GM19043 (cell line): ENCODE data around the gene DOCK10.

Source experiments
- ATAC-seq: cut with Tn5 transposase; IDR thresholded peaks from one replicate; pipeline ENCODE4 v1.9.1; 2021; ENCODE audit warnings: low read depth; ENCODE audit not compliant: unreplicated experiment

The DOCK10 gene

DNA sequence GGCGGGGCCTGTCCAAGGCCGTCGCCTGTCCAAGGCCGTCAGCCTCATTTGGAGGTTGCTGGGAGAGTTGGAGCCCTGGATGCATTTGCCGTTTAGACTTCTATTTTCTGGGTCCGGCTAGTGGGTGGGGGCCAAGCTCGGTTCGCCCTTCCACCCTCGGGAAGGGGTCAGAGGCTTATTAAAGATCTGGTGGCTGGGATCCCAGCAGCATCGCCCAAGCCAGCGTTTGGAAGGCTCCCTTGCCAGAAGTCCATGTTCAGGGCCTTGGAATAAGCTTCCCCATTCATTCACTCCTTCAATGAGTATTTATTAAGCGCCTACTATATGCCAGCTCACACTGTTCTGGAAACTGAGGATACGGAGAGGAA is 516 bp upstream of the DOCK10 start:
- ATAC-seq: no peak

GRCh38 chr2:225041207-225041850 is 939 bp downstream of the DOCK10 start:
- peak; percentile 58 for ATAC-seq

DNA sequence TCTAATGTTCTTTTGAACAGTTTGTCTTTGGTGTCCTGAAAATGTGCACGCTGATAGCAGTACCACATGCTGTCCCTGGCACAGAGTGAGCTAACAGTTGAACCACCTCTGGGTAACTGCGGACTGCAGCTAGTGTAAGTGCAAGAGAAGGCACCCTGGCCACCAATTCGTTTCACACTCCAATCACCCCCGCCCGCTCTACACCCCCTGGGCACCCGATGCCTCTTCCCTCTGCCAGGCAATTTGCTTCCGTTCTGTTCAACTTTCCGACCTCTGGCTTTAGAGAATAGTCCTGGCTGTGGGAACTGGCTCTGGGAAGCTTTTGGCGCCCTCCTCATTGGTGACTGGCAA is 1.4 kb downstream of the DOCK10 start:
- peak; percentile 14 for ATAC-seq

DNA sequence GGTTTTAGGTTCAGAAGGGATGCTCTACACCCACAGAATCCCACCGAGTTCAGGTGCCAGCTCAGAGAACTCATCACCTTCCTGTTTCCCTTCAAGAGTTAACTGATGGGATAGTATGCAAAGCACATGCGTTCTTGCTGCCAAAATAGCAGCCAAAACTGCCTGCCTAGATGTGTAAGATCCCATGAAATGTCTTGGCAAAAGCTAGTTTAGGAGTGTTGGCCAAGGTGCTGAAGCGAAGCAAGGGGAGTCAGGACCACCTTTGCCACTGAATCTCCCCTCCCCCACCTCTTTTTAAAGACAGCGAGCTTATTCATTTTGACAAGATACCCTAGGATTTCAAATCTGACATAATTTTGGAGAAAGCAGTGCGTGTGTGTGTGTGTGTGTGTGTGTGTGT is 2.1 kb downstream of the DOCK10 start:
- no peak for ATAC-seq

- ATAC-seq: no peak
Observed at GRCh38 chr2:225038231-225038523, 4.1 kb downstream of the DOCK10 start.

DNA sequence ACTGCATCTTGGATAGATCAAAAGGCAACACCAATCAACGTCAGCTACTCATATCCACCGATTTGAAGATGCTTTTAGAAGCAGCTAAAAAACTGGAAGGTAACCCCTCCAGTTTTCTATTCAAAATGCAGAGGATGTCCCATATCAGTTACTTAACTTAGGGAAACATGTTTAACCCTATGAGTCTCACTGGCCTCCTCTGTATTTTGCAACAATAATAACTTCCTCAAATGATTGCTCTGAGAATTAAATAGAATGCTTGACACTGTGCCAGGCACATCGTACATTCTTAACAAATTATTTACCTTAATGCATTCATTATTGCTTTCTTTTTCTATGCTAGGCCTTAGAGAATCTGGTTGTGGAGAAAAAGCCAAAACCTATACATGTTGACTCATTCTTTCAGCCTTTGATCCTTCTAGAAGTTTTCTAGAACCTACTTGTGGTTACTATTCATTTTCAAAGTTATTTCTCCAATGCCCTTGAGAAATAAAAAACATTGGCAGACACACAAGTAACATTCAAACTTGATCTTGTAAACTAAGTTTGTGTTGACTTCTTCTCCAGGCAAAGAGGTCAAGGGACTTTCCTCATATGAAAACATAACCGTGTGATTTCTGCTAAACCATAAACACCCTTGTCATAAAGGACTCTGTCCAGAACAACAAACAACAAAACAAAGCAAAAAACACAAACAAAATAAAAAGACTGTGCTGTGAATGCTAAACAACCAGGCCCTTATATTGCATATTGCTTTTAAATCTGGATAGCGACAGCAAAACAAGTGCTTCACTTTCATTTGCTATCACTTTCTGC is 4.6 kb downstream of the DOCK10 start:
- ATAC-seq: no peak

DNA sequence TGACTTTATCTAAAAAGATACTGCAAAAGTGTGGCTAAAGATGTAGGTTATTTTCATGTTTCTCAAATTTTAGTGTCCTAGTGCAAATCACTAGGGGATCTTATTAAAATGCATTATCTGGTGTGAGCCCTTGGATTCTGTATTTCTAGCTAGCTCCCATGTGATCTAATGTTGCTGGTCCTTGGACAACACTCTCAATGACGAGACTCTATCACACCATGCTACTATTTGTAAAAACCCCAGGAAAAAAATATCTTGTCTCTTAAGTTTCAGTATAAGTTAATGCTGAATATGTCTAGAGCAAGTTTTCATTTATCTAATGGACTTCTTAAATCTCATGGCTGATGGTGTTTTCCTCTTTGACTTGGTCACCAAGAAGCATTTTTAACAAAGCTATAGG is 5.8 kb downstream of the DOCK10 start:
- no peak for ATAC-seq

- ATAC-seq: no peak
Observed at GRCh38 chr2:225033440-225034318, 8.6 kb downstream of the DOCK10 start.

GRCh38 chr2:225032246-225032645 is 10.0 kb downstream of the DOCK10 start:
- ATAC-seq: no peak

GRCh38 chr2:225031599-225031998 is 10.7 kb downstream of the DOCK10 start:
- peak; percentile 52 for ATAC-seq

DNA sequence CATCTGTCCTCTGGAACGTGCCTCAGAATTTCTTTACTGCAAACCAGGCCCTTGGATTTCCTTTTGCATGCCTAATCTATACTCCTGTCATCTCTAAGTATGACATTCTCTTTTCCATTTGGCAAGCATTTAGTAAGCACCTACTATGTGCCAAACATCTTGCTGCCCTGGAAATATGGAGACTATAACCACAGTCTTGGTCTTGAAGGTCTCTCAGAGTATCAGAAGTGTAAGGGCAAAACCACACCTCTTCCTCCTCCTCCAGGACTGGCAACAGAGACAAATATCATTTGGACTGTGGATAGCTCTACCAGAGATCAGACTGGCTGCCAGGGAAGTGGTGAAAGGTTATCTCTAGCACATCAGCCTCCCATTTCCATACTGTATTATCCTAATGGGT is 11.4 kb downstream of the DOCK10 start:
- ATAC-seq: no peak

DNA sequence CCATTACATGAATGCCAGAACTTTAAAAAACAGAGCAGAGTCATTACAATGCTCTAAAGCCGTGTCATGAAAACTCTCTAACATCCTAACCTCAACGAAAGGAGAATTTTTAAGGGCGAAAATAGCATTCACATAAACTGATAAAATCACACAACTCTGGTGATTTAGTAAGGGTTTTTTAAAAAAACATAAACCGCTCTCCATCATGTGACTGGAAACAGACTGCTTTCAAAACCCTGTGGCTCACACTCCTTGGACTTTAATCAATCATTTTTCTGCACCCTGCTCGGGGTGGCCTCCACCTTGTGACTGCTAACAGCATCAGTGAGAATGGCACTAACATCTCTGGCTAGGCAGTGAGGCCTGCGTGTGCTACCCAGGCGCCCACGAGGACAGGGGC is 12.1 kb downstream of the DOCK10 start:
- ATAC-seq: no peak

DNA sequence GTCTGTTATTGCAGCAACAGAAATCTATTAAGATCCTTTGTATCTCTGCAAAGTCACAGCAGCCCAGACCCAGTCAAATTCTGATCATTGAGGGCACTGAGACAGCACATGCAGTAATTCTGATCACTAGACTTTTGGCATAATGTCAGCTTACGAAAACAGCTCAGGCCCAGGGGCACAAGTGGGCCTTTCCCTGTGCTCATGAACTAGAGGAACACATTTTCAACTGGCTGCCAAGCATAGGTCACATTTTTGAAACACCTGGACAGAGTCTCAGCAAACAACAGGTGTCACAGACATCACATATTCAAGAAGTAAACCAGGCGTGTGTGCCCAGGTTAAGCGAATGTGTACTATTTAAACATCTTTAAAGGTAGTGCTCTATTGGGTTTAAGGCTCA is 13.7 kb downstream of the DOCK10 start:
- ATAC-seq: no peak

DNA sequence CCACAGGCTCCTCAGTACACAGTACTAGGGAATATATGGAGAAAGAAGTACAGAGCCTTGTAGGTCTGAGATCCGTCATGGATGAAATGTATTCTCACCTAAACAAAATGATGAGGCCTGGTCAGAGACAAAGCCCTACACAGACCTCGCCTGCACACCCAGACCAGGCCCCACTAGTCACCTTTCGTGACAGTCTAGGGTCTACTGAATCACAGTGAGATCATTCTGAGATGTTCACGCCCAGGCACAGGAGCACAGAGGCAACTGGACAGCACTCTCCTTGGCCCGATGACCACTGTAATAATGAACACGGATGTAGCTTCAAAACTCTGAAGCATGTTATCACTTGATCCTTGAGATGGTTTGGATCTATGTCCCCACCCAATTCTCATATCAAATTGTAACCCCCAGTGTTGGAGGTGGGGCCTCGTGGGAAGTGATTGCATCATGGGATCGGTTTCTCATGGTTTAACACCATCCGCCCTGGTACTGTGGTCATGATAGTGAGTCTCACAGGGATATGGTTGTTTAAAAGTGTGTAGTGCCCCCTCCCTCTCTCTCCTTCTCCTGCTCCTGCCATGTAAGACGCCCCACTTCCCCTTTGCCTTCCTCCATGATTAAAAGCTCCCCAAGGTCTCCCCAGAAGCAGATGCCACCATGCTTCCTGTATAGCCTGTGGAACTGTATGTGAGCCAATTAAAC is 15.1 kb downstream of the DOCK10 start:
- ATAC-seq: no peak

DNA sequence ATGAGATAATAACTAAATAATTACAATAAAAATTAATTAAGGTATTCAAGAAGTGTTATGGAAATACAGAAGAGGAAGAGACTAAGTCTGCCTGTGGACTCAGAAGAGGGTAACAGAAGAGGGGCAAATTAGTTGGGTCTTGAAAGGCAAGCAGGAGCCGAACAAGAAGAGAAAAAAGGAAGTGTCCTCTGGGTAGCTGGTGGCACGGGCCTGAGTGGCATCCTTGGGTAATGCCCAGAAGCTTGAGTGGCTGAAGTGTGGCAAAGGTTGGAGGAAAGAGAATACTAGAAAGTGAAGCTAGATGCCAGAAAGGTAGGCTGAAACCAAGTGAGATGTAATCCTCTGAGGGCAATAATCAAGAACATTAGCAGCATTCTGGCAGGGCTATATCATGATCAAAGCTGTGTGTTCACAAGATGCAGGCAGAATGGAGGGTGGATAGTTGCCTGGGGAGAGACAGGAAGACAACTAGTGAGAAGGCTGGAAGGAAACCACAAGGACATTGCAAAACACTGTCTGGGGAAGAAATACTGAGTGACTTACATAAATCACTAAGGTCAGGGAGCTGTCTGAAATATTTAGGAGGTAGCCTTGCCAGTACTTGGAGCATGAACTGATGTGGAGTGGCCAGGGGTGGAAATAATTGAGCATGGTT is 16.2 kb downstream of the DOCK10 start:
- ATAC-seq: no peak

DNA sequence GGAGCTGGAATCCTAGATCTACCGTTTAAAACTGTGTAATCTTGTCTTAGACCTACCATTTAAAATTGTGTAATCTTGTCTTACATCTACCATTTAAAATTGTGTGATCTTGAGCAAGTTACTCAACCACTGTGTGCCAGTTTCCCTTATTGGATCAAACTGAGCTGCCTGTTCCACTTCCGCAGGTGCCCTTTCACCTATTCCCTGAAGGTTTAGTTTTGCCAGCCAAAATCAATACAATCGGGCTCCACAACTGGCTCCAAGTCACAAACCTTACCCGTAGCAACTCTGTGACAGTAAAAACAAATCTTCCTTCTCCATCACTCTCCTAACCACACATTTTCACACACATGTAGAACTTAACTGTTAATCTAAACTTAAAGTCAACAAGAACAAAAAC is 20.1 kb downstream of the DOCK10 start:
- ATAC-seq: no peak

- no peak for ATAC-seq
Observed at GRCh38 chr2:225020168-225020849, 22.0 kb downstream of the DOCK10 start.

GRCh38 chr2:225019105-225019504 is 23.2 kb downstream of the DOCK10 start:
- no peak for ATAC-seq

DNA sequence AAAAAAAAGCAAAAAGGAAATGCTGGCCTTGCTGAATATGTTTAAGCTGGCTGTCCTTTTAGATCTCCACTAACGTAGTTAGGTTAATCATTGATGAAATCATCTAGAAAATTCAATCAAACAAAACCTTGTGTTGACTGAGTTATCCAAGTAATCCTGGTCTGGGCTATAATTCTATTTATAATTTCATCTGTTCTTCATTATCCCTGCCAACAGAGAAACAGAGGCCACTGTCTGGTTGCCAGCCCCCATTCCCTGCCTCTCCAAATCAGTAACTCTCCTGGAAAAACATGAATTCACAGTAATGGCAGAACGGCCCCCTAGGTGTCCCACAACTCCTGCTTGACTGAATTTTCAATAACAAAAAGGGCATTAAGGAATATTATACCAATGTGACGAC is 24.6 kb downstream of the DOCK10 start:
- no peak for ATAC-seq

GRCh38 chr2:225017098-225017685 is 25.1 kb downstream of the DOCK10 start:
- ATAC-seq: no peak
